T-helper 1 cell treated with Interleukin-12 subunit alpha and Interleukin-12 subunit beta and Interleukin-4 antibody, amounts not matched to agents 30 μg/mL and 1 μg/mL, for 36 hours (primary cell): ENCODE data around the gene FRRS1L.

ENCODE experiments used
- H3K27ac Mint-ChIP-seq: one replicate; pipeline ENCODE4 v1.8.0; 2021; ENCODE audit warnings: mild to moderate bottlenecking, mixed read lengths
- H3K27me3 Mint-ChIP-seq: one replicate; pipeline ENCODE4 v1.8.0; 2021; ENCODE audit warnings: low read depth, mixed read lengths
- H3K36me3 Mint-ChIP-seq: one replicate; pipeline ENCODE4 v1.8.0; 2021; ENCODE audit warnings: low read depth, mixed read lengths
- H3K4me1 Mint-ChIP-seq: one replicate; pipeline ENCODE4 v1.8.0; 2021; ENCODE audit warnings: low read depth, mixed read lengths
- H3K4me3 Mint-ChIP-seq: one replicate; pipeline ENCODE4 v1.8.0; 2021; ENCODE audit warnings: mild to moderate bottlenecking, moderate library complexity, mixed read lengths
- H3K9me3 Mint-ChIP-seq: one replicate; pipeline ENCODE4 v1.8.0; 2021; ENCODE audit warnings: mixed read lengths

The FRRS1L gene

GRCh38 chr9:109166771-109167601, at the start of gene FRRS1L:
Gene FRRS1L, minus strand, starts transcription at chr9:109167249. Its CDS starts 111 bp downstream, at chr9:109167138.
- peaks cover 1% of the 10 kb centered on the region for H3K36me3 Mint-ChIP-seq
- H3K27me3 Mint-ChIP-seq, result peaks cover 55% of the 10 kb centered on the region
- peaks cover 2% of the 10 kb centered on the region for H3K4me1 Mint-ChIP-seq
- peaks cover 8% of the 10 kb centered on the region for H3K9me3 Mint-ChIP-seq
- no peak within 1 kb of the TSS for H3K27ac Mint-ChIP-seq
- H3K4me3 Mint-ChIP-seq, result no peak within 1 kb of the TSS

- no peaks in the 10 kb centered on the region for H3K36me3 Mint-ChIP-seq
- no peaks in the 10 kb centered on the region for H3K9me3 Mint-ChIP-seq
- H3K4me1 Mint-ChIP-seq, result no peaks in the 10 kb centered on the region
These were observed 47.4 kb upstream of the FRRS1L start for GRCh38 chr9:109214414-109214813.

GRCh38 chr9:109213285-109214121, 46.5 kb upstream of the FRRS1L start:
- Mint-ChIP-seq H3K27ac (no peak overlapping the region), H3K4me1 (no peaks in the 10 kb centered on the region), H3K36me3 (no peaks in the 10 kb centered on the region), H3K27me3 (peaks cover 10% of the 10 kb centered on the region), H3K9me3 (no peaks in the 10 kb centered on the region), H3K4me3 (no peak overlapping the region)

More at GRCh38 chr9:109214414-109214813, 47.4 kb upstream of the FRRS1L start:
- Mint-ChIP-seq H3K27ac (no peak overlapping the region), H3K4me3 (no peak overlapping the region), H3K27me3 (peaks cover 14% of the 10 kb centered on the region)

GRCh38 chr9:109212768-109213167, 45.7 kb upstream of the FRRS1L start:
- no peaks in the 10 kb centered on the region for H3K36me3 Mint-ChIP-seq
- no peak overlapping the region for H3K4me3 Mint-ChIP-seq
- H3K27ac Mint-ChIP-seq, result no peak overlapping the region
- H3K4me1 Mint-ChIP-seq, result no peaks in the 10 kb centered on the region
- peaks cover 6% of the 10 kb centered on the region for H3K27me3 Mint-ChIP-seq
- H3K9me3 Mint-ChIP-seq, result no peaks in the 10 kb centered on the region

GRCh38 chr9:109206670-109207069, 39.6 kb upstream of the FRRS1L start:
- no peaks in the 10 kb centered on the region for H3K9me3 Mint-ChIP-seq
- H3K36me3 Mint-ChIP-seq, result no peaks in the 10 kb centered on the region
- no peak overlapping the region for H3K27ac Mint-ChIP-seq
- no peaks in the 10 kb centered on the region for H3K4me1 Mint-ChIP-seq
- H3K4me3 Mint-ChIP-seq, result no peak overlapping the region
- peaks cover 5% of the 10 kb centered on the region for H3K27me3 Mint-ChIP-seq

GRCh38 chr9:109205526-109205925, 38.5 kb upstream of the FRRS1L start:
- H3K36me3 Mint-ChIP-seq, result no peaks in the 10 kb centered on the region
- no peaks in the 10 kb centered on the region for H3K4me1 Mint-ChIP-seq
- peaks cover 5% of the 10 kb centered on the region for H3K27me3 Mint-ChIP-seq
- no peak overlapping the region for H3K4me3 Mint-ChIP-seq
- H3K9me3 Mint-ChIP-seq, result no peaks in the 10 kb centered on the region
- H3K27ac Mint-ChIP-seq, result no peak overlapping the region

- Mint-ChIP-seq H3K4me1 (no peaks in the 10 kb centered on the region), H3K4me3 (no peak overlapping the region), H3K9me3 (no peaks in the 10 kb centered on the region), H3K36me3 (no peaks in the 10 kb centered on the region), H3K27ac (no peak overlapping the region), H3K27me3 (peaks cover 10% of the 10 kb centered on the region)
These were observed 36.8 kb upstream of the FRRS1L start for GRCh38 chr9:109203761-109204360.

GRCh38 chr9:109199676-109200075, 32.6 kb upstream of the FRRS1L start:
- H3K27ac Mint-ChIP-seq, result no peak overlapping the region
- no peak overlapping the region for H3K4me3 Mint-ChIP-seq
- H3K4me1 Mint-ChIP-seq, result no peaks in the 10 kb centered on the region
- peaks cover 15% of the 10 kb centered on the region for H3K27me3 Mint-ChIP-seq
- H3K36me3 Mint-ChIP-seq, result no peaks in the 10 kb centered on the region
- no peaks in the 10 kb centered on the region for H3K9me3 Mint-ChIP-seq

- Mint-ChIP-seq H3K4me3 (no peak overlapping the region), H3K27me3 (peaks cover 15% of the 10 kb centered on the region), H3K9me3 (no peaks in the 10 kb centered on the region), H3K36me3 (no peaks in the 10 kb centered on the region), H3K4me1 (no peaks in the 10 kb centered on the region), H3K27ac (no peak overlapping the region)
These were observed 31.8 kb upstream of the FRRS1L start for GRCh38 chr9:109198736-109199382.

GRCh38 chr9:109193974-109194556, 27.0 kb upstream of the FRRS1L start:
- Mint-ChIP-seq H3K9me3 (no peaks in the 10 kb centered on the region), H3K27ac (no peak overlapping the region), H3K27me3 (peaks cover 9% of the 10 kb centered on the region), H3K4me3 (no peak overlapping the region), H3K4me1 (peaks cover 2% of the 10 kb centered on the region), H3K36me3 (no peaks in the 10 kb centered on the region)

GRCh38 chr9:109192732-109193361, 25.8 kb upstream of the FRRS1L start:
- H3K4me1 Mint-ChIP-seq, result peaks cover 2% of the 10 kb centered on the region
- peaks cover 4% of the 10 kb centered on the region for H3K27me3 Mint-ChIP-seq
- H3K36me3 Mint-ChIP-seq, result no peaks in the 10 kb centered on the region
- H3K9me3 Mint-ChIP-seq, result no peaks in the 10 kb centered on the region
- H3K27ac Mint-ChIP-seq, result no peak overlapping the region
- no peak overlapping the region for H3K4me3 Mint-ChIP-seq

- no peak overlapping the region for H3K4me3 Mint-ChIP-seq
These were observed 24.7 kb upstream of the FRRS1L start for GRCh38 chr9:109191746-109192145.

GRCh38 chr9:109190151-109190550, 23.1 kb upstream of the FRRS1L start:
- no peak overlapping the region for H3K27ac Mint-ChIP-seq
- peaks cover 2% of the 10 kb centered on the region for H3K4me1 Mint-ChIP-seq
- H3K4me3 Mint-ChIP-seq, result no peak overlapping the region
- H3K27me3 Mint-ChIP-seq, result peaks cover 5% of the 10 kb centered on the region
- no peaks in the 10 kb centered on the region for H3K9me3 Mint-ChIP-seq
- H3K36me3 Mint-ChIP-seq, result no peaks in the 10 kb centered on the region

More at GRCh38 chr9:109191746-109192145, 24.7 kb upstream of the FRRS1L start:
- Mint-ChIP-seq H3K9me3 (no peaks in the 10 kb centered on the region), H3K4me1 (peaks cover 2% of the 10 kb centered on the region), H3K27ac (no peak overlapping the region), H3K27me3 (peaks cover 8% of the 10 kb centered on the region), H3K36me3 (no peaks in the 10 kb centered on the region)
